OCI-LY1 (cell line): ENCODE measurements around the gene SH3D19.

Experiments
- EZH2 ChIP-seq: fragments of 200-600 bp; sonication (generic), shearing (Covaris generic); IDR thresholded peaks from 2 replicates; pipeline ENCODE4 v1.8.0; 2017; ENCODE audit warnings: borderline replicate concordance, mixed run types, mild to moderate bottlenecking, antibody characterized with exemption, low read length, moderate library complexity, mixed read lengths
- TF ChIP-seq, protein P1 (sequence below): fragments of 200-600 bp; sonication (generic), shearing (Covaris generic); IDR thresholded peaks from 2 replicates; pipeline ENCODE4 v1.5.1; 2017; ENCODE audit warnings: mild to moderate bottlenecking, antibody characterized with exemption, low read length, moderate library complexity, mixed read lengths

- TF ChIP-seq, protein P1, sequence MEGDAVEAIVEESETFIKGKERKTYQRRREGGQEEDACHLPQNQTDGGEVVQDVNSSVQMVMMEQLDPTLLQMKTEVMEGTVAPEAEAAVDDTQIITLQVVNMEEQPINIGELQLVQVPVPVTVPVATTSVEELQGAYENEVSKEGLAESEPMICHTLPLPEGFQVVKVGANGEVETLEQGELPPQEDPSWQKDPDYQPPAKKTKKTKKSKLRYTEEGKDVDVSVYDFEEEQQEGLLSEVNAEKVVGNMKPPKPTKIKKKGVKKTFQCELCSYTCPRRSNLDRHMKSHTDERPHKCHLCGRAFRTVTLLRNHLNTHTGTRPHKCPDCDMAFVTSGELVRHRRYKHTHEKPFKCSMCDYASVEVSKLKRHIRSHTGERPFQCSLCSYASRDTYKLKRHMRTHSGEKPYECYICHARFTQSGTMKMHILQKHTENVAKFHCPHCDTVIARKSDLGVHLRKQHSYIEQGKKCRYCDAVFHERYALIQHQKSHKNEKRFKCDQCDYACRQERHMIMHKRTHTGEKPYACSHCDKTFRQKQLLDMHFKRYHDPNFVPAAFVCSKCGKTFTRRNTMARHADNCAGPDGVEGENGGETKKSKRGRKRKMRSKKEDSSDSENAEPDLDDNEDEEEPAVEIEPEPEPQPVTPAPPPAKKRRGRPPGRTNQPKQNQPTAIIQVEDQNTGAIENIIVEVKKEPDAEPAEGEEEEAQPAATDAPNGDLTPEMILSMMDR, result no peak
- no peak for TF ChIP-seq EZH2
These were observed 220.8 kb downstream of the SH3D19 start for GRCh38 chr4:151104621-151105020.
